ENCODE data around the gene RFX4. TPM values are rescaled to one million over a fixed set of nuclear protein-coding genes. Genes with fewer than 3 reads are reported as not detected.

RFX4 gene
- total and polyA plus RNA-seq, 2 donors (not counting 3 experiments of a cell fraction or from before 2014, with no cell fraction given) = not detected

DNA sequence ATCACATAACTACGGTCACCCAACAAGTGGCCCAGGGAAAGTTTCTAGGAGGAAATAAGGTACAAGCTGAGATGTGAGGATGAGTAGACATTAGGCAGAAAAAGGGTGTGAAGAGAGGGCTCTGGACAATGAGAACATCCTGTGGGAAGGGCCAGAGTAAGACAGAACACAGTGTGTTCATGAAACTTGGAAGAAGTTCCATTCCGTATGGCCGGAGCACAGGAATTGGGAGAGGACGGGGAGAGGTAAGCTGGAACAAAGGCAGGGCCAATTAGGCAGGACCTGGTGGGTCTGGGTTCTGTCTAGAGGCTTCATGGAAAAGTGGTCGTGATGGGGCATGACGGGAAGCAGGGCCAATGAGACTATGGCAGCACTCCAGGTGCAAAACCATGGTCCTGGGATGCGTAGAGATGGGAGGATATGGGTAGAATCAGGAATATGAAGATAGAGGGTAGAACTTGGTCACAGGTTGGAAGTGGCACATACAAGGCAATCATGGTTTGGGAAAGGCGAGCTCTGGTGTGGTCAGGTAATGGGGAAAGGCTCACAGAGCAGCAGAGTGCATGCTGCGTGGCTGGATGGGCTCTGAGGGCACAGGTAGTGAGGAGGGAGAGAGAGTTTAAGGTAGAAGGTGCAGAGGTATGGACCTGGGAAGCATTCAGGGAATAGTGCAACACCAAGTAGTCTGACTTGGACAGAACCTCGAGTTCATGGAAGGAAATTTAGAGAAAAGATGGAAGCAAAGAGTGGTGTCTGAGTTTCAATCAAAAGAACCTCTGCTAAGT lies 93.0 kb downstream of the RFX4 start:
- no peak for FAIRE-seq
- no TSS peak for BruUV-seq (replicated peaks)
- Histone ChIP-seq H3K4me3 (replicated peaks in 1 of 3; ENCODE audit: insufficient read depth in 1 of 3, low read depth in 1 of 3, low read length in 3 of 3) (no peak overlapping the region), H2AFZ (ENCODE audit: low read depth, low read length) (no peak overlapping the region), H4K20me1 (replicated peaks; ENCODE audit: control insufficient read depth, extremely low read depth, insufficient read depth, low read length) (no peaks in the 10 kb centered on the region), H3K36me3 (ENCODE audit: control insufficient read depth in 2 of 2, extremely low read depth in 1 of 2, insufficient read depth in 2 of 2, low read length in 2 of 2) (no peaks in the 10 kb centered on the region), H3K4me1 (ENCODE audit: control insufficient read depth, extremely low read depth, insufficient read depth, low read length) (no peaks in the 10 kb centered on the region), H3K9me1 (replicated peaks; ENCODE audit: control insufficient read depth, extremely low read depth, insufficient read depth, low read length) (no peaks in the 10 kb centered on the region), H3K9ac (replicated peaks; ENCODE audit: extremely low read depth, insufficient read depth, low read length) (no peak overlapping the region), H3K27ac (ENCODE audit: insufficient read depth, low read depth, low read length) (no peak overlapping the region), H3K27me3 (ENCODE audit: control insufficient read depth in 2 of 2, insufficient read depth in 2 of 2, low read length in 2 of 2) (peaks cover 0 to 2% of the 10 kb centered on the region in 2 experiments), H3K9me3 (replicated peaks; ENCODE audit: control insufficient read depth, insufficient read depth, low read length) (no peaks in the 10 kb centered on the region), H3K4me2 (ENCODE audit: insufficient read depth, low read length) (no peak overlapping the region), H3K79me2 (ENCODE audit: control insufficient read depth, insufficient read depth, low read length) (no peaks in the 10 kb centered on the region)
- ChIA-PET CTCF (no interaction called here), POLR2A (no interaction called here)
- no peak for TF ChIP-seq EZH2 (IDR thresholded peaks at IDR 0.05; ENCODE audit: borderline replicate concordance, low read depth, low read length, severe bottlenecking)
- TF ChIP-seq FOS (IDR thresholded peaks at IDR 0.05; ENCODE audit: borderline replicate concordance, insufficient read depth, low read length) = no peak
- no peak for TF ChIP-seq GATA2 (IDR thresholded peaks at IDR 0.05; ENCODE audit: insufficient read depth, insufficient read length, low read depth, low read length)
- no peak for TF ChIP-seq CTCF (IDR thresholded peaks at IDR 0.05; ENCODE audit: extremely low read depth in 1 of 2, insufficient read depth in 1 of 2, low read depth in 1 of 2, low read length in 2 of 2)
- TF ChIP-seq JUN (IDR thresholded peaks at IDR 0.05; ENCODE audit: borderline replicate concordance, insufficient read depth, insufficient read length, low read depth) = no peak
- no peak for TF ChIP-seq POLR2AphosphoS5 (IDR thresholded peaks at IDR 0.05; ENCODE audit: insufficient read depth, low read depth, low read length)
- TF ChIP-seq, protein P1, sequence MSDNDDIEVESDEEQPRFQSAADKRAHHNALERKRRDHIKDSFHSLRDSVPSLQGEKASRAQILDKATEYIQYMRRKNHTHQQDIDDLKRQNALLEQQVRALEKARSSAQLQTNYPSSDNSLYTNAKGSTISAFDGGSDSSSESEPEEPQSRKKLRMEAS (IDR thresholded peaks at IDR 0.05; ENCODE audit: insufficient read depth, insufficient read length) = no peak
- TF ChIP-seq MYC (IDR thresholded peaks at IDR 0.05; ENCODE audit: low read depth, low read length) = no peak
- no peak for TF ChIP-seq POLR2A (IDR thresholded peaks at IDR 0.05; ENCODE audit: low read depth, low read length)
- dilution Hi-C loops (cut with MboI; ENCODE audit: extremely low pct_ligation_motif_present, low sequenced_read_pairs) (no loop called here), intact Hi-C loops (cut with micrococcal nuclease) (no loop called here)
- DNase-seq (ENCODE audit: low read depth, low spot score) = no peak

All from endothelial cell of umbilical vein (primary cell).